Gastrocnemius medialis (tissue), 4 donors: ENCODE results near the gene SPINDOC.

Experiments
- POLR2A ChIP-seq, 2 donors: fragments of 450-650 bp; IDR thresholded peaks; one replicate each; pipeline ENCODE4 v1.6.1; 2017; ENCODE audit warnings: antibody characterized with exemption in 2 of 2, mild to moderate bottlenecking in 2 of 2, moderate library complexity in 2 of 2
- TF ChIP-seq, protein P1 (sequence below), 5 experiments: fragments of 450-650 bp in 3 of 5; fragments of 200-600 bp in 2 of 5; sonication (generic) in 2 of 5; IDR thresholded peaks in 4 of 5; conservative IDR thresholded peaks in 1 of 5; 1 replicate in 4 of 5; 2 replicates in 1 of 5; pipeline ENCODE4 v1.5.1; 2016 to 2019; ENCODE audit warnings: antibody characterized with exemption in 5 of 5, mild to moderate bottlenecking in 3 of 5, moderate library complexity in 3 of 5

DNA sequence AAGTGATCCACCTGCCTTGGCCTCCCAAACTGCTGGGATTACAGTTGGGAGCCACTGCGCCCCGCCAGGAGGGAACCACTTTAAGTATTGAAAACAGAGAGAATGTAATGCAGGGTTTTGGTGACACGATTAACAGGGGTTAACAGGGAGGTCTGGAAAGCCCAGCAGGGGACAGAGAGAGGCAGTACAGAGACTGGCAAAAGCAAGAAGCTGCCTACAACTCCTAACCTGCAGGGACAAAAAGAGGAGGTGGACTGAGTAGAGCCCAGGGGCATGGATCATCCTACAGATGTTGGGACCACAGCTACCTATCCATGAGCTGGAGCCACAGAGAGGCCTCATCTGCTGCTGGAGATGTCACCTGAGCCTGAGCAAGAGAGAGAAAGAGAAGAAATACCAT lies 1.7 kb upstream of the SPINDOC start:
- TF ChIP-seq, protein P1, sequence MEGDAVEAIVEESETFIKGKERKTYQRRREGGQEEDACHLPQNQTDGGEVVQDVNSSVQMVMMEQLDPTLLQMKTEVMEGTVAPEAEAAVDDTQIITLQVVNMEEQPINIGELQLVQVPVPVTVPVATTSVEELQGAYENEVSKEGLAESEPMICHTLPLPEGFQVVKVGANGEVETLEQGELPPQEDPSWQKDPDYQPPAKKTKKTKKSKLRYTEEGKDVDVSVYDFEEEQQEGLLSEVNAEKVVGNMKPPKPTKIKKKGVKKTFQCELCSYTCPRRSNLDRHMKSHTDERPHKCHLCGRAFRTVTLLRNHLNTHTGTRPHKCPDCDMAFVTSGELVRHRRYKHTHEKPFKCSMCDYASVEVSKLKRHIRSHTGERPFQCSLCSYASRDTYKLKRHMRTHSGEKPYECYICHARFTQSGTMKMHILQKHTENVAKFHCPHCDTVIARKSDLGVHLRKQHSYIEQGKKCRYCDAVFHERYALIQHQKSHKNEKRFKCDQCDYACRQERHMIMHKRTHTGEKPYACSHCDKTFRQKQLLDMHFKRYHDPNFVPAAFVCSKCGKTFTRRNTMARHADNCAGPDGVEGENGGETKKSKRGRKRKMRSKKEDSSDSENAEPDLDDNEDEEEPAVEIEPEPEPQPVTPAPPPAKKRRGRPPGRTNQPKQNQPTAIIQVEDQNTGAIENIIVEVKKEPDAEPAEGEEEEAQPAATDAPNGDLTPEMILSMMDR (IDR thresholded peaks at IDR 0.05 in 4 of 5, conservative IDR thresholded peaks at IDR 0.05 in 1 of 5): no peak
- no peak for TF ChIP-seq POLR2A (IDR thresholded peaks at IDR 0.05)
